Esophagus squamous epithelium (tissue), 5 donors: ENCODE data around the gene PCCA. TPM values are rescaled to one million over a fixed set of nuclear protein-coding genes. Genes with fewer than 3 reads are reported as not detected.

ENCODE experiments used
- DNase-seq: peaks from one replicate; lab custom pipeline; 2025; lab: John Stamatoyannopoulos, UW
- H3K27ac ChIP-seq, 4 donors: fragments of 200-600 bp; sonication (generic); one replicate each; pipeline ENCODE4 v1.5.1; 2016 to 2019; ENCODE audit warnings: mild to moderate bottlenecking in 1 of 4
- H3K27me3 ChIP-seq, 4 donors: fragments of 200-600 bp; sonication (generic); 1 replicate in 3 of 4; 2 replicates in 1 of 4; pipeline versions ENCODE4 v1.5.1 to v1.6.0; 2017 to 2021; ENCODE audit warnings: antibody characterized with exemption in 1 of 4
- H3K36me3 ChIP-seq, 3 donors: fragments of 200-600 bp; sonication (generic); one replicate each; pipeline ENCODE4 v1.5.1; 2016 to 2019
- H3K4me1 ChIP-seq, 3 donors: fragments of 200-600 bp; sonication (generic); one replicate each; pipeline ENCODE4 v1.5.1; 2017 to 2019
- H3K4me3 ChIP-seq, 4 donors: fragments of 200-600 bp; sonication (generic); 1 replicate in 3 of 4; 2 replicates in 1 of 4; pipeline ENCODE4 v1.5.1; 2016 to 2019; ENCODE audit warnings: mild to moderate bottlenecking in 2 of 4, moderate library complexity in 1 of 4
- H3K9me3 ChIP-seq, 3 donors: fragments of 200-600 bp; sonication (generic); one replicate each; pipeline ENCODE4 v1.5.1; 2016 to 2019
- CTCF ChIP-seq, 6 experiments: fragments of 450-650 bp in 4 of 6; fragments of 200-600 bp in 2 of 6; sonication (generic) in 2 of 6; IDR thresholded peaks; one replicate each; pipeline ENCODE4 v1.5.1; 2016 to 2019; ENCODE audit warnings: antibody characterized with exemption in 6 of 6, mild to moderate bottlenecking in 4 of 6, moderate library complexity in 4 of 6
- POLR2A ChIP-seq, 4 donors: fragments of 450-650 bp; IDR thresholded peaks; one replicate each; pipeline ENCODE4 v1.6.1; 2017; ENCODE audit warnings: antibody characterized with exemption in 4 of 4, mild to moderate bottlenecking in 4 of 4, moderate library complexity in 3 of 4
- WGBS, 2 donors: methylation state at CpG; one replicate each; pipeline ENCODE4 v1.1.5; 2018; 5-methylcytosine and 5-hydroxymethylcytosine counted together
- intact Hi-C: fragments of 100-400 bp; cut with DNase I; formaldehyde crosslinking; loops from one replicate; pipeline ENCODE4 v1.15.0; 2022
- total RNA-seq, 4 donors: library from RNA; depleted of rRNA; stranded (reverse); fragments of >200 nt; gene quantifications; one replicate each; pipeline ENCODE4 v1.1.0, GENCODE V29; 2016
- donor health status: DM: yes; HTN: yes; CAD: no.

Gene PCCA
- total RNA-seq, 4 donors from 2014 or later: 21.5 to 46.5 (median 30.2) TPM

- H3K27ac ChIP-seq: no peak overlapping the region
- no peaks in the 10 kb centered on the region for H3K9me3 ChIP-seq
- H3K4me1 ChIP-seq: no peaks in the 10 kb centered on the region
- H3K36me3 ChIP-seq: no peaks in the 10 kb centered on the region
- DNase-seq: no peak
- no peak overlapping the region for H3K4me3 ChIP-seq
- intact Hi-C loops: no loop called here
- no peaks in the 10 kb centered on the region for H3K27me3 ChIP-seq
- TF ChIP-seq CTCF (IDR thresholded peaks at IDR 0.05) (no peak), POLR2A (IDR thresholded peaks at IDR 0.05) (no peak)
- 54 to 70% methylated on average over 7 to 8 of the region's 8 CpGs for WGBS, 2 donors
Measured at GRCh38 chr13:100483841-100484381, 395.0 kb downstream of the PCCA start.

DNA sequence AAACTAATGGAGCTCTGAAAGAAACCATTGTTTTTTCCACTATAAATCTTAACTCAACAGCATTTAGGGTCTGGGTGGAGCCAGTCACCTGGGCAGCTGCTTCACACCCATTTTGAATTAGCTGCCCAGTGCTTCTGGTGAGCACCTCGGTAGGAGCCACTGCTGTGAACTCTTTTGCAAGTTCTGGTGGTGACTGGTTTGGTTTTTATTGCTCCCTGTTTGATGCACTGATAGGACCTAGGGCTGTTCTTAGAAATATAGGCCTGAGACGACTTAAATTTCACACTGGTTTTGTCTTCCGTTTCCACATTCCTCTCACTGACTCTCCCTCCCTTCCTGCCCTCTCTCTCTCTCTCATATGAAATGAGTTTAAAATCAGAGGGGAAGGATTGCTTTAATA, 395.8 kb downstream of the PCCA start:
- WGBS, 2 donors: 65 to 85% methylated on average over 3 of the region's 3 CpGs

DNA sequence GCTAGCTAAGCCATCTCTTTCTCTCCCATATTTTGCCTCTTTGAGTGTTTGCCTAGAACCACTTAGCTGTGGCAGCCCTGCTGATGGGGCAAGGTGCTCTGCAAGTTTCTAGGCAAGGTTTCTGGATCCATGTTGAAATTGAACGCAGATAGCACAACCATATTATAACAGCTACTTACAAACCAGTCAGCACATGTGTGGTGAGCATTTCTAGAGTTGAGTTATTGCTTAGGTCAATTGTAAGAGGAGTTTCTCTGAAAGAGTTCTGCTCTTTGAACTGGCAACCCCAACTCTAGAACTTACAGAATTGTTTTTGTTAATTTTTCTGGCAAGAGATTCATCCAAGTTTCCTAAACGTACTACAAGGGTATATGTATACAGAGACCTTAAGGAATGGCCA, 396.4 kb downstream of the PCCA start:
- TF ChIP-seq CTCF (IDR thresholded peaks at IDR 0.05) (no peak), POLR2A (IDR thresholded peaks at IDR 0.05) (no peak)
- WGBS, 2 donors: 71 to 83% methylated on average over 2 of the region's 2 CpGs
- no peak overlapping the region for H3K4me3 ChIP-seq
- peaks cover 0 to under 1% (median 0%) of the 10 kb centered on the region in 3 donors for H3K4me1 ChIP-seq
- no peaks in the 10 kb centered on the region for H3K36me3 ChIP-seq
- H3K9me3 ChIP-seq: no peaks in the 10 kb centered on the region
- intact Hi-C loops: no loop called here
- no peak overlapping the region for H3K27ac ChIP-seq
- no peaks in the 10 kb centered on the region for H3K27me3 ChIP-seq
- no peak for DNase-seq

More for the DNA sequence above, 395.8 kb downstream of the PCCA start:
- intact Hi-C loops: no loop called here
- Histone ChIP-seq H3K9me3 (no peaks in the 10 kb centered on the region), H3K4me3 (no peak overlapping the region), H3K36me3 (no peaks in the 10 kb centered on the region), H3K27me3 (no peaks in the 10 kb centered on the region), H3K27ac (no peak overlapping the region), H3K4me1 (no peaks in the 10 kb centered on the region)
- TF ChIP-seq CTCF (IDR thresholded peaks at IDR 0.05): no peak
- no peak for TF ChIP-seq POLR2A (IDR thresholded peaks at IDR 0.05)
- DNase-seq: no peak

DNA sequence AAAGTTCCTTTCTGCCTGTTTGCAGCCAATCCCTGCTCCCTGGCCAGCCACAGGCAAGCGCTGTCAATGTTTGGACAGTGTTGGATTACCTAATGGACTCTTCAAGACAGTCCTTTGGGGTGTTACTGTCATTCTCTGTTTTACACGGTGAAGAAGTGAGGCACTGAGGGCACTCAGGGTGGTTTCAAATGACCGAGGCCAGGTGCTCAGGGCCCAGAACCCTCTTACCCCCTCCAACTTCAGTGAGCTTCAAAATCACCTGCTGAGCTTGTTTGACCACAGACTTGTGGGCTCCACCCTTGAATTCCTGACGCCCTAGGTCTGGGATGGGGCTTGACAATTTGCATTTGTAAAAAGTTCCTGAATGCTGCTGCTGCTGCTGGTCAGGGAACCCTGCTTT, 401.8 kb downstream of the PCCA start:
- no peak for DNase-seq
- H3K4me3 ChIP-seq: no peak overlapping the region

More for the DNA sequence above, 401.8 kb downstream of the PCCA start:
- TF ChIP-seq POLR2A (IDR thresholded peaks at IDR 0.05) (no peak), CTCF (IDR thresholded peaks at IDR 0.05) (no peak)
- WGBS, 2 donors: 46 to 59% methylated on average over 4 of the region's 4 CpGs
- intact Hi-C loops: no loop called here
- Histone ChIP-seq H3K9me3 (no peaks in the 10 kb centered on the region), H3K27me3 (no peaks in the 10 kb centered on the region), H3K4me1 (peaks cover 0 to 19% (median 9%) of the 10 kb centered on the region in 3 donors), H3K36me3 (peaks cover 0 to 5% (median 0%) of the 10 kb centered on the region in 3 donors), H3K27ac (peak overlapping the region in 2 of 4 donors; percentile 28 to 34)
